RWPE1 (cell line): Measurements from ENCODE around the gene NPAS2.

Experiments
- CTCF ChIA-PET: fragments of 350-600 bp; sonication (Branson Sonifier 250); formaldehyde crosslinking; extraction: SDS; loops from one replicate; lab custom pipeline; 2021; lab: Yijun Ruan, JAX
- POLR2A ChIA-PET: fragments of 400-600 bp; formaldehyde crosslinking; extraction: SDS; loops from one replicate; lab custom pipeline; 2020; ENCODE audit warnings: antibody characterized with exemption; ENCODE audit not compliant: low non-redundant PET; lab: Yijun Ruan, JAX
- DNase-seq: peaks from one replicate; pipeline ENCODE4 v3.0.0; 2012; ENCODE audit warnings: low spot score
- H3K27ac ChIP-seq: fragments of 450-650 bp; 2 replicates; pipeline ENCODE4 v1.5.1; 2017
- TF ChIP-seq, protein P1 (sequence below): fragments of 450-650 bp; conservative IDR thresholded peaks from 2 replicates; pipeline ENCODE4 v1.5.1; 2017; ENCODE audit warnings: low read depth, mild to moderate bottlenecking

Gene NPAS2

DNA sequence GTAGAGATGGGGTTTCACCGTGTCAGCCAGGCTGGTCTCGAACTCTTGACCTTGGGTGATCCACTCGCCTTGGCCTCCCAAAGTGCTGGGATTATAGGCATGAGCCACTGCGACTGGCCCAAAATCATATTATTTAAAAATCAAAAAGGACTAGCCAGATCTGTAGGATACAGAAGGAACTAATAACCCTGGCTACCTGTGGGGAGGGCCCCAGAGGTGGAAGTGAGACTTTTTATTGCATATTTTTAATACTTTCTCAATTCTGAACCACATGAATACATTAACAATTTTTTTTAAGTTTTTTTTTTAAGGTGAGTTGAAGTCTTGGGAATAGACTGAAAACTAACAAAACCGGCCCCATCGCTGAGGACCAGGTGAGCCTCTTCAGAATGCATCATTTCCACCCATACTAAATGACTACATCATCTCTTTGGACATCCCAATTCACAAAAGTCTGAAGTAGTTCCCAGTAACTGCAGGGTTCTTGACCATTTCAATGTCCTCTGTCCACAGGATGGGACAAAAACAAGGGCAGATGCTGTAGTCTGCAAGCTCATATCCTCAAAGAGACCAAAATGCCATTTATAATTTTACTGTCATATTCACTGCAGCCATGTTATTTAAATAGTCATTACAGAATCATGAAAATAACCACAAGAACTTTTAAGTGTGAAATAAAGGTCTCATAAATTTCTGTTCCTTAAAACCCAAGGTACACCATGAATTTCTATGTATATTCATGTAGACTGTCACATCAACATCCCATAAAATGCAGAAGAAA, 203.6 kb downstream of the NPAS2 start:
- no peak for DNase-seq
- TF ChIP-seq, protein P1, sequence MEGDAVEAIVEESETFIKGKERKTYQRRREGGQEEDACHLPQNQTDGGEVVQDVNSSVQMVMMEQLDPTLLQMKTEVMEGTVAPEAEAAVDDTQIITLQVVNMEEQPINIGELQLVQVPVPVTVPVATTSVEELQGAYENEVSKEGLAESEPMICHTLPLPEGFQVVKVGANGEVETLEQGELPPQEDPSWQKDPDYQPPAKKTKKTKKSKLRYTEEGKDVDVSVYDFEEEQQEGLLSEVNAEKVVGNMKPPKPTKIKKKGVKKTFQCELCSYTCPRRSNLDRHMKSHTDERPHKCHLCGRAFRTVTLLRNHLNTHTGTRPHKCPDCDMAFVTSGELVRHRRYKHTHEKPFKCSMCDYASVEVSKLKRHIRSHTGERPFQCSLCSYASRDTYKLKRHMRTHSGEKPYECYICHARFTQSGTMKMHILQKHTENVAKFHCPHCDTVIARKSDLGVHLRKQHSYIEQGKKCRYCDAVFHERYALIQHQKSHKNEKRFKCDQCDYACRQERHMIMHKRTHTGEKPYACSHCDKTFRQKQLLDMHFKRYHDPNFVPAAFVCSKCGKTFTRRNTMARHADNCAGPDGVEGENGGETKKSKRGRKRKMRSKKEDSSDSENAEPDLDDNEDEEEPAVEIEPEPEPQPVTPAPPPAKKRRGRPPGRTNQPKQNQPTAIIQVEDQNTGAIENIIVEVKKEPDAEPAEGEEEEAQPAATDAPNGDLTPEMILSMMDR: no peak
- ChIA-PET CTCF (no interaction called here), POLR2A (no interaction called here)
- H3K27ac ChIP-seq: no peak overlapping the region

DNA sequence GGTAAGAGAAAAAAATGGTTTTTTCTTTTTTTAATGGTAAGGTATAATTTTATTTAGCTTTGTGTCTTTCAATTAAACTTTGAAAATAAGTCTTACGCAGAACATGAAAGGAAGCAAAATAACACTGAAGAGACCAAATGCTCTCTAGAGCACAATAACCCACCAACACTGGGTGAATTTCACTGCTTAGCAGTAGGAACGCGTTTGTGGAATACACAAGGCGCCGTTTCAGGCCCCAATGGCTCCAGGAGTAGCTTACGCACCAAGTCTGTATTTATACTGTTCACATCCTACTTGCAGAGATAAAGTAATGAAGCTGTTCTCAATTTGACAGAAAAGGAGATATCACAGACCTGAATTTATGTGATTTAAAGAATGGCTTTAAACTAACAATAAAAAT, 205.6 kb downstream of the NPAS2 start:
- POLR2A ChIA-PET: no interaction called here
- CTCF ChIA-PET: interaction anchor here (1.4 kb wide), 1 partner anchor 11 kb away, joined by 4 read pairs; no protein-coding TSS in a partner anchor
- no peak for DNase-seq
- TF ChIP-seq, protein P1: no peak
- no peak overlapping the region for H3K27ac ChIP-seq

DNA sequence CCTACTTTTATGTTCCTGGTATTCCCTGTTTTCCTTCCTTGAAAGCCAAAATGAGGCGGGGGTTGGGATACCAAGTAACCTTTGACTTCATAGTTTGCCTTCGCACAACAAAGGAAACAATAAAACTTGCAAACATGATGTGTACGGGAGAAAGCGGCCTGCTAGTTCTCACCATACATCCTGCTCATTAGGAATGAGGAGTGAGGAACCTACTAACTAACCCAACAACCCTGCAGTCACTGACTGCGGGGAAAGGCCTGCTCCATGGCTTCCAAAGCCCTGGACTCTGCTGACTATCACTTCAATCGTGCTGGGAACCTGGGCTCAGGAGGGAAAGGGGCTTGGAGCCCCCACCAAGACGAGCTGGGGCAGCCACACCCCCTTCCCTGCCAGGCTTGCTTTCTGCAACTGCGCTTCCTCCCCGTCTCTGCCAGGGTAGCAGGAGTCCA, 206.3 kb downstream of the NPAS2 start:
- no peak for DNase-seq
- ChIA-PET POLR2A (no interaction called here), CTCF (interaction anchor here (1.4 kb wide), 1 partner anchor 11 kb away, joined by 4 read pairs; no protein-coding TSS in a partner anchor)
- H3K27ac ChIP-seq: no peak overlapping the region; the same call in 1 of the 2 replicates
- TF ChIP-seq, protein P1: no peak

DNA sequence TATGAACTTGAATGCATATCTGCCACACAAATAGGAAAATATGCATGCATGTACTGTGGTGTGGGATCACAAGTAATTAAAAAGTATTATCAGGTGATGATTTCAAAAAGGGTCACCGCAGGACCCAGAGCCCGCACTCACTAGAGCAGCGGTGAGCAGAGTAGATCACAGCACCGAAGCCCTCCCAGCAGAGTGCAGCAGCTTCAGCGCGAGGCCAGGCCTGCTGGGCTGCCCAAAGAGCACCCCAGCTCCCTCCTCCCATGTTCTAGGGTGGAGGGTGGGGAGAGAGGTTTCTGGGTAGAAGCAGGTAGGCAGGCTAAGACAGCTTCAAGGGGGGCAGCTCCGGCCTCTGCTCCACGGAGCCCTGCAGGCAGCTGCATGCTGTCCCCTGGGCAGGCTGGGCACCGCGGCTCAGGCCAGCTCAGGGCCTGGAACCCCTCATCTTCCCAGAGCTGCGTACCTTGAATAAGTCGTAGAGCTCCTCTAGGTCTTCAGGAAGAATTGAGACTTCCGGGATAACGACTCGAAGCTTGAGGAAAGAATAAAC, 207.1 kb downstream of the NPAS2 start:
- POLR2A ChIA-PET: no interaction called here
- DNase-seq: no peak
- H3K27ac ChIP-seq: peak overlapping the region; percentile 35; the same call in 1 of the 2 replicates
- TF ChIP-seq, protein P1: no peak
- CTCF ChIA-PET: no interaction called here

DNA sequence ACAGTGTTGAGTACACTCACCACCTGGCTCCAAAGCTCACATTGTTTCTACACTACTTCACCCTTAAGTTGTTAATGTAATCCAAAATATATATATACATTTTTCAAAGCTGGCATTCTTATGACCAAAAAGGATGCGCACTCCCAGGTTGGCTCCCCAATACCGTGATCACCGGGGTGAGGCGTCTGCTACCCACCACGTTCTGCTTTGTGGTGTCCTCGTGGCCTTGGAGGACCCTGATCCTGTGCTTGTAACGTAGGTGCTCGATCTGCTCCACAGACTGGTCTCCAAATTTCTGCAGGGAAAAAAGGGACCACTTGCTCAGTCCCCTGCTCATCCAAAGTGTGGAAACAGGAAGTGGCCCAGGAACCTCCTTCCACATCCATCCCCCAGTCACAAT, 207.9 kb downstream of the NPAS2 start:
- DNase-seq: no peak
- POLR2A ChIA-PET: no interaction called here
- TF ChIP-seq, protein P1: no peak
- CTCF ChIA-PET: no interaction called here
- peak overlapping the region; percentile 35 for H3K27ac ChIP-seq

DNA sequence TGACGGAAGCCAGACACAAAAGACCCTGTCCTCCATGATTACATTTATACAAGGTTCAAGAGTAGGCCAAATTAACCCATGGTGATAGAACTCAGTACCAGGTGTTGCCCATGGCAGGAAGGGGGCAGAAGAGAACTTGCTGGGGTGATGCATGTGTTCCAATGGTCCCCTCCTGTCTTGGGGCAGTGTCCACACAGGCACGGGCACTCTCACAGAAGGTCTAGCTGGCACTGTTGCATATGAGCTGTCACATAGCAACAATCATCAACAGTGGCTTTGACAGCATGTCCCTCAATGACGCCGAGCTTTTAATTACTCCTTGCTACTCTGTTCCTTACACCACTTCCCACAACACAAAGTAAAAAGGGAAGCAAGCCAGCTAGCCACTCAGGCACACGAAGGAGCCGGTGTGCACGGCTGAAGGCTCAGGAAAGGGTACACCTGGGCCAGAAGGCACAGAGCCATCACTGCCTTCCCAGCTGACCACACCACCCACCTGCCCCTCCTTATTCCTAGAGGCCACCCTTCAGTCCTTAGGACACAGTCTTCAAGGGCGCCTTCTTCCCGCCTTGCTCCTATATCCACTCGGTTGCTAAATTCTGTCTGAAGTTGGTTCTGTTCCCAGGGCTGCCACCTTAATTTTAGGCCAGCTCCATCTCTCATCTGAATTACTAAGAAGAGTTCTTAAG, 211.1 kb downstream of the NPAS2 start:
- TF ChIP-seq, protein P1: no peak
- ChIA-PET POLR2A (interaction anchor here (0.9 kb wide), 1 partner anchor 19 kb away, joined by 3 read pairs; no protein-coding TSS in a partner anchor), CTCF (interaction anchor here (1.2 to 2.3 kb wide), 2 partner anchors 18 to 122 kb away, joined by 3 to 9 read pairs; no protein-coding TSS in a partner anchor)

More for the DNA sequence above, 211.1 kb downstream of the NPAS2 start:
- no peak for DNase-seq
- no peak overlapping the region for H3K27ac ChIP-seq
